Trophoblast cell (in vitro differentiated cells and primary cell): ENCODE measurements around the gene SERPINB5.

Experiments
- DNase-seq, 2 donors: peaks; one replicate each; pipeline ENCODE4 v3.0.0-alpha.2; 2016
- H2AFZ ChIP-seq: 2 replicates; pipeline ENCODE4 v1.6.1; 2013; ENCODE audit warnings: low read length, moderate library complexity, mild to moderate bottlenecking; ENCODE audit not compliant: insufficient read depth, poor library complexity
- H2AK5ac ChIP-seq: 2 replicates; pipeline ENCODE4 v1.6.1; 2013; ENCODE audit warnings: mild to moderate bottlenecking, low read length
- H2BK120ac ChIP-seq: 2 replicates; pipeline ENCODE4 v1.6.1; 2013; ENCODE audit warnings: low read length, mild to moderate bottlenecking, moderate library complexity; ENCODE audit not compliant: insufficient read depth, poor library complexity
- H2BK12ac ChIP-seq: 2 replicates; pipeline ENCODE4 v1.6.1; 2013; ENCODE audit warnings: mild to moderate bottlenecking, low read length, moderate library complexity
- H2BK5ac ChIP-seq: 2 replicates; pipeline ENCODE4 v1.6.1; 2013; ENCODE audit warnings: low read length, low read depth, moderate library complexity, mild to moderate bottlenecking; ENCODE audit not compliant: poor library complexity
- H3K14ac ChIP-seq: 2 replicates; pipeline ENCODE4 v1.6.1; 2013; ENCODE audit warnings: mild to moderate bottlenecking, low read length
- H3K18ac ChIP-seq: 2 replicates; pipeline ENCODE4 v1.6.1; 2013; ENCODE audit warnings: mild to moderate bottlenecking, low read length
- H3K23ac ChIP-seq: 2 replicates; pipeline ENCODE4 v1.6.1; 2013; ENCODE audit warnings: low read length
- H3K27ac ChIP-seq: 2 replicates; pipeline ENCODE4 v1.5.1; 2013; ENCODE audit warnings: low read depth, mild to moderate bottlenecking, inconsistent platforms, low read length, moderate library complexity
- H3K27me3 ChIP-seq: 2 replicates; pipeline ENCODE4 v1.6.1; 2013; ENCODE audit warnings: inconsistent platforms, mild to moderate bottlenecking, low read length, moderate library complexity; ENCODE audit not compliant: insufficient read depth
- H3K36me3 ChIP-seq, 2 experiments: 1 replicate in 1 of 2; 2 replicates in 1 of 2; pipeline ENCODE4 v1.6.1; 2013; ENCODE audit warnings: low read length in 2 of 2, mild to moderate bottlenecking in 2 of 2, moderate library complexity in 1 of 2; ENCODE audit not compliant: insufficient read depth in 2 of 2, control insufficient read depth in 1 of 2
- H3K4ac ChIP-seq: 2 replicates; pipeline ENCODE4 v1.6.1; 2013; ENCODE audit warnings: low read depth, mild to moderate bottlenecking, low read length, moderate library complexity
- H3K4me1 ChIP-seq, 2 experiments: 1 replicate in 1 of 2; 2 replicates in 1 of 2; pipeline ENCODE4 v1.6.1; 2013; ENCODE audit warnings: low read length in 2 of 2, mild to moderate bottlenecking in 2 of 2, moderate library complexity in 1 of 2; ENCODE audit not compliant: insufficient read depth in 2 of 2, control insufficient read depth in 1 of 2
- H3K4me2 ChIP-seq: 2 replicates; pipeline ENCODE4 v1.6.1; 2013; ENCODE audit warnings: inconsistent platforms, mild to moderate bottlenecking, low read length, moderate library complexity
- H3K4me3 ChIP-seq: 2 replicates; pipeline ENCODE4 v1.5.1; 2013; ENCODE audit warnings: mild to moderate bottlenecking, low read depth, low read length, inconsistent platforms
- H3K79me1 ChIP-seq: one replicate; pipeline ENCODE4 v1.6.1; 2013; ENCODE audit warnings: low read length
- H3K79me2 ChIP-seq: 2 replicates; pipeline ENCODE4 v1.6.1; 2013; ENCODE audit warnings: low read length, mild to moderate bottlenecking; ENCODE audit not compliant: control insufficient read depth, insufficient read depth, poor library complexity
- H3K9ac ChIP-seq: 2 replicates; pipeline ENCODE4 v1.6.1; 2013; ENCODE audit warnings: mild to moderate bottlenecking, low read length
- H3K9me3 ChIP-seq: 2 replicates; pipeline ENCODE4 v1.6.1; 2013; ENCODE audit warnings: low read depth, mild to moderate bottlenecking, control low read depth, inconsistent platforms, low read length; ENCODE audit not compliant: insufficient read depth
- H4K12ac ChIP-seq: 2 replicates; pipeline ENCODE4 v1.6.1; 2013; ENCODE audit warnings: low read depth, mild to moderate bottlenecking, low read length, moderate library complexity
- H4K8ac ChIP-seq: 2 replicates; pipeline ENCODE4 v1.6.1; 2013; ENCODE audit warnings: low read depth, mild to moderate bottlenecking, low read length, moderate library complexity
- H4K91ac ChIP-seq: one replicate; pipeline ENCODE4 v1.6.1; 2013; ENCODE audit warnings: low read depth, mild to moderate bottlenecking, low read length, moderate library complexity
- WGBS: extraction: QIAGEN DNeasy Blood & Tissue Kit; methylation state at CpG from one replicate; pipeline ENCODE4 v1.1.7; 2013; ENCODE audit warnings: missing lambda C conversion rate; ENCODE audit not compliant: insufficient read length, insufficient coverage; ENCODE audit errors: extremely low coverage; 5-methylcytosine and 5-hydroxymethylcytosine counted together

The SERPINB5 gene

GRCh38 chr18:63433334-63433866, 43.4 kb upstream of the SERPINB5 start:
- H3K4me3 ChIP-seq, result no peak overlapping the region
- H3K36me3 ChIP-seq, result no peaks in the 10 kb centered on the region
- no peaks in the 10 kb centered on the region for H3K79me2 ChIP-seq
- no peak overlapping the region for H2AK5ac ChIP-seq
- H3K4ac ChIP-seq, result no peak overlapping the region
- H3K27ac ChIP-seq, result no peak overlapping the region
- H3K79me1 ChIP-seq, result no peaks in the 10 kb centered on the region
- no peak overlapping the region for H3K14ac ChIP-seq
- DNase-seq, result no peak
- no peak overlapping the region for H2BK12ac ChIP-seq
- H3K9me3 ChIP-seq, result peaks cover 2% of the 10 kb centered on the region
- H2AFZ ChIP-seq, result no peak overlapping the region
- no peaks in the 10 kb centered on the region for H3K27me3 ChIP-seq
- WGBS, result no CpG with 5 or more reads among the region's 4 CpGs
- H3K18ac ChIP-seq, result no peak overlapping the region
- no peak overlapping the region for H3K4me2 ChIP-seq
- no peak overlapping the region for H4K12ac ChIP-seq
- no peak overlapping the region for H2BK120ac ChIP-seq
- H3K23ac ChIP-seq, result no peak overlapping the region
- H4K91ac ChIP-seq, result no peak overlapping the region
- no peak overlapping the region for H3K9ac ChIP-seq
- peaks cover 0 to 3% of the 10 kb centered on the region in 2 experiments for H3K4me1 ChIP-seq
- H4K8ac ChIP-seq, result no peak overlapping the region
- H2BK5ac ChIP-seq, result no peak overlapping the region

GRCh38 chr18:63438181-63438580, 38.6 kb upstream of the SERPINB5 start:
- H2BK120ac ChIP-seq, result no peak overlapping the region
- WGBS, result no CpG with 5 or more reads among the region's 2 CpGs
- H3K4ac ChIP-seq, result no peak overlapping the region
- H3K27me3 ChIP-seq, result no peaks in the 10 kb centered on the region
- no peak overlapping the region for H3K18ac ChIP-seq
- H3K4me1 ChIP-seq, result peaks cover 2 to 3% of the 10 kb centered on the region in 2 experiments
- no peak overlapping the region for H4K8ac ChIP-seq
- no peak overlapping the region for H3K4me3 ChIP-seq
- H3K79me2 ChIP-seq, result no peaks in the 10 kb centered on the region
- no peaks in the 10 kb centered on the region for H3K79me1 ChIP-seq
- H4K12ac ChIP-seq, result no peak overlapping the region
- H4K91ac ChIP-seq, result no peak overlapping the region
- peak in 1 of 2 donors; percentile 36 for DNase-seq
- no peak overlapping the region for H3K27ac ChIP-seq
- H3K23ac ChIP-seq, result no peak overlapping the region
- H3K36me3 ChIP-seq, result no peaks in the 10 kb centered on the region
- no peaks in the 10 kb centered on the region for H3K9me3 ChIP-seq
- H3K14ac ChIP-seq, result no peak overlapping the region
- H3K9ac ChIP-seq, result no peak overlapping the region
- H2BK12ac ChIP-seq, result no peak overlapping the region
- no peak overlapping the region for H2BK5ac ChIP-seq
- H3K4me2 ChIP-seq, result no peak overlapping the region
- no peak overlapping the region for H2AFZ ChIP-seq
- H2AK5ac ChIP-seq, result no peak overlapping the region

GRCh38 chr18:63439334-63439733, 37.4 kb upstream of the SERPINB5 start:
- H3K4me2 ChIP-seq, result no peak overlapping the region
- no peak overlapping the region for H4K91ac ChIP-seq
- no peaks in the 10 kb centered on the region for H3K79me2 ChIP-seq
- H3K4ac ChIP-seq, result no peak overlapping the region
- no peaks in the 10 kb centered on the region for H3K36me3 ChIP-seq
- H3K14ac ChIP-seq, result no peak overlapping the region
- no peak overlapping the region for H2AFZ ChIP-seq
- H3K79me1 ChIP-seq, result no peaks in the 10 kb centered on the region
- no peak overlapping the region for H2BK12ac ChIP-seq
- DNase-seq, result peak; percentile 54 to 83
- H3K27ac ChIP-seq, result no peak overlapping the region
- H2AK5ac ChIP-seq, result no peak overlapping the region
- no peak overlapping the region for H4K8ac ChIP-seq
- H3K4me1 ChIP-seq, result peaks cover 2 to 3% of the 10 kb centered on the region in 2 experiments
- H3K4me3 ChIP-seq, result no peak overlapping the region
- H3K27me3 ChIP-seq, result no peaks in the 10 kb centered on the region
- no peak overlapping the region for H2BK120ac ChIP-seq
- no peak overlapping the region for H3K18ac ChIP-seq
- H3K9me3 ChIP-seq, result no peaks in the 10 kb centered on the region
- no peak overlapping the region for H3K23ac ChIP-seq
- H2BK5ac ChIP-seq, result no peak overlapping the region
- no peak overlapping the region for H4K12ac ChIP-seq
- H3K9ac ChIP-seq, result no peak overlapping the region
- no CpG with 5 or more reads among the region's 6 CpGs for WGBS

GRCh38 chr18:63440219-63440618, 36.5 kb upstream of the SERPINB5 start:
- Histone ChIP-seq H3K36me3 (no peaks in the 10 kb centered on the region), H3K23ac (no peak overlapping the region), H3K27me3 (no peaks in the 10 kb centered on the region), H3K14ac (no peak overlapping the region), H4K8ac (no peak overlapping the region), H3K79me2 (no peaks in the 10 kb centered on the region), H3K79me1 (no peaks in the 10 kb centered on the region), H2BK12ac (no peak overlapping the region), H3K9me3 (no peaks in the 10 kb centered on the region), H4K91ac (no peak overlapping the region), H4K12ac (no peak overlapping the region), H3K4me3 (no peak overlapping the region), H2AFZ (no peak overlapping the region), H3K27ac (no peak overlapping the region), H2AK5ac (no peak overlapping the region), H3K4me1 (peaks cover 2 to 3% of the 10 kb centered on the region in 2 experiments), H3K18ac (no peak overlapping the region), H3K9ac (no peak overlapping the region), H3K4me2 (no peak overlapping the region), H3K4ac (no peak overlapping the region), H2BK5ac (no peak overlapping the region), H2BK120ac (no peak overlapping the region)
- DNase-seq, result no peak
- no CpG with 5 or more reads among the region's 1 CpG for WGBS
